ENCODE measurements around the gene COL28A1. TPM values are rescaled to one million over a fixed set of nuclear protein-coding genes. Genes with fewer than 3 reads are reported as not detected.

Gene COL28A1
- total RNA-seq, 1 experiment from 2014 or later: 0.26 TPM

DNA sequence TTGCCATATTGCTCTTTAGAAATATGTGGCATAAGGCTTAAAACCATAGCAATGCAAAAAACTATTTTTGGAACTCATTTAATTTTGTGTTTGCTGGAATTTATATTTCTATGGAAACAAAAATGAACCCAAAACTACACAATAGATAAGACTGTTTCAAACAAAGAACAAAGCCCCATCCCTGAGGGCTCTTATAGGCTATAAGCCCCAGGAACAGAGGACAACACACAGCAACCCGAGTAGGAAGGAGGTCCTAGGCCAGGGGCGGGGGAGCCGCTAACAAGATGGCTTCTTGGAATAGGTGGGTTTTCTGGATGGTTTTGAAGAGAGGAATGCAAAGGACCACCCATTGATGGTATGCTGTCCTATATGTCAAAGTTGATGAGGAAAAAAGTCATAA lies 8.6 kb downstream of the COL28A1 start:
- ATAC-seq (no peak), DNase-seq (no peak)
- intact Hi-C loops (cut with micrococcal nuclease): no loop called here
- BruUV-seq (replicated peaks): no TSS peak
- no peak overlapping the region for H3K9ac ChIP-seq (ENCODE audit: low read length)
- no peaks in the 10 kb centered on the region for H3K9me3 ChIP-seq (ENCODE audit: low read length)
- no peaks in the 10 kb centered on the region for H3K9me2 ChIP-seq (replicated peaks; ENCODE audit: low read length)
- no peak overlapping the region for H3K4me3 ChIP-seq (ENCODE audit: low read length)
- CTCF ChIA-PET: no interaction called here
- H4K20me1 ChIP-seq (ENCODE audit: low read length): no peaks in the 10 kb centered on the region
- no peaks in the 10 kb centered on the region for H3K79me2 ChIP-seq (ENCODE audit: low read length)
- H3F3A ChIP-seq (ENCODE audit: low read length, unreplicated experiment): no peaks in the 10 kb centered on the region
- POLR2A ChIA-PET (ENCODE audit: unreplicated experiment): no interaction called here
- H3K36me3 ChIP-seq (ENCODE audit: low read depth, low read length): no peaks in the 10 kb centered on the region
- no peak overlapping the region for H3K27ac ChIP-seq (ENCODE audit: low read length)
- no peak overlapping the region for H3K4me2 ChIP-seq (ENCODE audit: low read length)
- TF ChIP-seq EZH2phosphoT487 (IDR thresholded peaks at IDR 0.05; ENCODE audit: borderline replicate concordance, low read length): no peak
- TF ChIP-seq, protein P1, sequence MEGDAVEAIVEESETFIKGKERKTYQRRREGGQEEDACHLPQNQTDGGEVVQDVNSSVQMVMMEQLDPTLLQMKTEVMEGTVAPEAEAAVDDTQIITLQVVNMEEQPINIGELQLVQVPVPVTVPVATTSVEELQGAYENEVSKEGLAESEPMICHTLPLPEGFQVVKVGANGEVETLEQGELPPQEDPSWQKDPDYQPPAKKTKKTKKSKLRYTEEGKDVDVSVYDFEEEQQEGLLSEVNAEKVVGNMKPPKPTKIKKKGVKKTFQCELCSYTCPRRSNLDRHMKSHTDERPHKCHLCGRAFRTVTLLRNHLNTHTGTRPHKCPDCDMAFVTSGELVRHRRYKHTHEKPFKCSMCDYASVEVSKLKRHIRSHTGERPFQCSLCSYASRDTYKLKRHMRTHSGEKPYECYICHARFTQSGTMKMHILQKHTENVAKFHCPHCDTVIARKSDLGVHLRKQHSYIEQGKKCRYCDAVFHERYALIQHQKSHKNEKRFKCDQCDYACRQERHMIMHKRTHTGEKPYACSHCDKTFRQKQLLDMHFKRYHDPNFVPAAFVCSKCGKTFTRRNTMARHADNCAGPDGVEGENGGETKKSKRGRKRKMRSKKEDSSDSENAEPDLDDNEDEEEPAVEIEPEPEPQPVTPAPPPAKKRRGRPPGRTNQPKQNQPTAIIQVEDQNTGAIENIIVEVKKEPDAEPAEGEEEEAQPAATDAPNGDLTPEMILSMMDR (conservative IDR thresholded peaks at IDR 0.05; ENCODE audit: low read depth, low read length): no peak
- no peak for TF ChIP-seq EZH2 (IDR thresholded peaks at IDR 0.05; ENCODE audit: low read length, unreplicated experiment)
- H3K27me3 ChIP-seq (ENCODE audit: low read length): no peaks in the 10 kb centered on the region
- H3K4me1 ChIP-seq (ENCODE audit: insufficient read depth, low read length): peaks cover 9% of the 10 kb centered on the region
- no peak overlapping the region for H2AFZ ChIP-seq (ENCODE audit: low read length)

DNA sequence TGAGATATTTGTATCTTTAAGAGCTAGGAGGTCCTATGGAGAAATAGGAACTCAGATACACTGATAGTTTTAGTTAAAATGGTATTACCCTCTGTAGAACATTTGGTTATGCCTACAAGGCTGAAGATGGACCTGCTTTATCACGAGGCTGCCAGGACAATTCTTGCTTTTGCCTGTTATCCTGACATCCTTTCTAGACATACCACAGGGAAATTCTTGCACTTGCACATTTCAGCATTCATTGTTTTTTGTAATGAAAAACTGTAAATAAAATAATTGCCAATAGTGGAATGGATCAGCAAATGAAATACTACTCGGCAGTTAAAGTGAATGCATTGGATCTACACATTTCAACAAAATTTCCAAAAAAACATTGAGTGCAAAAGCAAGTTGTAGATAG lies 9.7 kb downstream of the COL28A1 start:
- POLR2A ChIA-PET (ENCODE audit: unreplicated experiment): no interaction called here

DNA sequence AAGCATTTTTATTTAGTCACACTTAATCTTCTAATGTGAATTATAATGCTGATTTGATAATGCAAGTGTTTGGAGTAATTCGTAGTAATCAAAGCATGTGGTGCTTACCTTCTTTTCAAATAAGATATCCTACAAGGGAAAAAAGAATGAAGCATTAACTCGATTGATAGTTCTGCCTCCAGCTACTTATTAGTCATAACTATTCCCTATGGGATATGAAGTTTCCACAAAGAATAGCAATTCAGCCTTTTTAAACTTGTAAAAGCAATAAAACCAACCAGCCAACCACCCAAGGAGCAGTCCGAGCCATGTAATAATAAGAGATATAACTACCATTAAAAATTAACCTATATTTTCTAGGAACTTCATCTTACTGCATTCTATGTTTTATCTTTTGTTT lies 11.6 kb downstream of the COL28A1 start:
- Histone ChIP-seq H4K20me1 (ENCODE audit: low read length) (no peaks in the 10 kb centered on the region), H3K9me2 (replicated peaks; ENCODE audit: low read length) (no peaks in the 10 kb centered on the region), H3K9ac (ENCODE audit: low read length) (no peak overlapping the region), H3K27me3 (ENCODE audit: low read length) (no peaks in the 10 kb centered on the region), H3K79me2 (ENCODE audit: low read length) (no peaks in the 10 kb centered on the region), H3K4me2 (ENCODE audit: low read length) (no peak overlapping the region), H3K4me3 (ENCODE audit: low read length) (no peak overlapping the region), H3K27ac (ENCODE audit: low read length) (no peak overlapping the region), H3K4me1 (ENCODE audit: insufficient read depth, low read length) (peaks cover 12% of the 10 kb centered on the region), H3K36me3 (ENCODE audit: low read depth, low read length) (no peaks in the 10 kb centered on the region), H3F3A (ENCODE audit: low read length, unreplicated experiment) (no peaks in the 10 kb centered on the region), H3K9me3 (ENCODE audit: low read length) (no peaks in the 10 kb centered on the region), H2AFZ (ENCODE audit: low read length) (no peak overlapping the region)
- DNase-seq (no peak), ATAC-seq (no peak)
- TF ChIP-seq, protein P1 (conservative IDR thresholded peaks at IDR 0.05; ENCODE audit: low read depth, low read length): no peak
- no peak for TF ChIP-seq EZH2phosphoT487 (IDR thresholded peaks at IDR 0.05; ENCODE audit: borderline replicate concordance, low read length)
- TF ChIP-seq EZH2 (IDR thresholded peaks at IDR 0.05; ENCODE audit: low read length, unreplicated experiment): no peak
- ChIA-PET CTCF (no interaction called here), POLR2A (ENCODE audit: unreplicated experiment) (no interaction called here)
- intact Hi-C loops (cut with micrococcal nuclease): no loop called here
- BruUV-seq (replicated peaks): no TSS peak

More for the DNA sequence above, 9.7 kb downstream of the COL28A1 start:
- ATAC-seq (no peak), DNase-seq (no peak)
- BruUV-seq (replicated peaks): no TSS peak
- Histone ChIP-seq H3K9ac (ENCODE audit: low read length) (no peak overlapping the region), H3K36me3 (ENCODE audit: low read depth, low read length) (no peaks in the 10 kb centered on the region), H3K79me2 (ENCODE audit: low read length) (no peaks in the 10 kb centered on the region), H3K4me3 (ENCODE audit: low read length) (no peak overlapping the region), H3F3A (ENCODE audit: low read length, unreplicated experiment) (no peaks in the 10 kb centered on the region), H3K9me2 (replicated peaks; ENCODE audit: low read length) (no peaks in the 10 kb centered on the region), H2AFZ (ENCODE audit: low read length) (no peak overlapping the region), H4K20me1 (ENCODE audit: low read length) (no peaks in the 10 kb centered on the region), H3K4me2 (ENCODE audit: low read length) (no peak overlapping the region), H3K4me1 (ENCODE audit: insufficient read depth, low read length) (peaks cover 9% of the 10 kb centered on the region), H3K27me3 (ENCODE audit: low read length) (no peaks in the 10 kb centered on the region), H3K27ac (ENCODE audit: low read length) (no peak overlapping the region), H3K9me3 (ENCODE audit: low read length) (no peaks in the 10 kb centered on the region)
- CTCF ChIA-PET: no interaction called here
- TF ChIP-seq, protein P1 (conservative IDR thresholded peaks at IDR 0.05; ENCODE audit: low read depth, low read length): no peak
- TF ChIP-seq EZH2phosphoT487 (IDR thresholded peaks at IDR 0.05; ENCODE audit: borderline replicate concordance, low read length) (no peak), EZH2 (IDR thresholded peaks at IDR 0.05; ENCODE audit: low read length, unreplicated experiment) (no peak)
- intact Hi-C loops (cut with micrococcal nuclease): no loop called here
